ENCODE data around the gene SGCA. TPM values are rescaled to one million over a fixed set of nuclear protein-coding genes. Genes with fewer than 3 reads are reported as not detected.
A peak's percentile ranks its signal among the peaks of the same experiment; 100 is the strongest.

Gene SGCA
- total and polyA plus RNA-seq, 9 of the 15 experiments (the other 6 are each of a cell fraction or from before 2014, with no cell fraction given) = not detected

GRCh38 chr17:50177983-50178834 is 12.4 kb downstream of the SGCA start (continued):
- TF ChIP-seq MGA (IDR thresholded peaks at IDR 0.05) (peak; percentile 88), SMAD4 (CRISPR knock-in tag; conservative IDR thresholded peaks at IDR 0.05) (peak; percentile 82), ARID3B (CRISPR knock-in tag; IDR thresholded peaks at IDR 0.05; ENCODE audit: borderline replicate concordance) (no peak), ATF1 (CRISPR knock-in tag; IDR thresholded peaks at IDR 0.05) (no peak), ATF1 (tag; IDR thresholded peaks at IDR 0.05) (0 out of 2 replicates have a peak, but pooled peaks have one; percentile 33), SP1 (CRISPR knock-in tag; IDR thresholded peaks at IDR 0.05) (0 out of 2 replicates have a peak, but pooled peaks have one; percentile 24), ZNF583 (CRISPR knock-in tag; IDR thresholded peaks at IDR 0.05) (no peak), BCOR (IDR thresholded peaks at IDR 0.05) (peak; percentile 41; the same call in 1 of the 2 replicates), CTBP1 (IDR thresholded peaks at IDR 0.05; ENCODE audit: borderline replicate concordance) (peak; percentile 27; the same call in 1 of the 2 replicates), FOS (IDR thresholded peaks at IDR 0.05; ENCODE audit: extremely low read depth, insufficient read length) (no peak), NKRF (IDR thresholded peaks at IDR 0.05; ENCODE audit: borderline replicate concordance) (peak; percentile 29; the same call in 1 of the 2 replicates), GABPB1 (CRISPR knock-in tag; IDR thresholded peaks at IDR 0.05) (peak; percentile 21; the same call in 1 of the 2 replicates)
